T-helper 2 cell (primary cell): ENCODE data around the gene CHRDL2.
"Not testable (repeated sequence)": the region's sequence is repeated elsewhere in the genome, so short reads cannot be mapped to it uniquely, and the experiment has no call there.

Experiments used
- DNase-seq, 5 experiments: peaks; one replicate each; pipeline versions ENCODE4 v3.0.0 to v3.0.0-alpha.2; 2012 to 2022

Gene CHRDL2

GRCh38 chr11:74669211-74670160, 61.7 kb downstream of the CHRDL2 start:
- no peak for DNase-seq

- DNase-seq = no peak
These were observed 67.9 kb downstream of the CHRDL2 start for GRCh38 chr11:74663315-74663714.

- DNase-seq = no peak
These were observed 68.6 kb downstream of the CHRDL2 start for GRCh38 chr11:74662487-74663103.

- DNase-seq = not testable (repeated sequence)
These were observed 72.1 kb downstream of the CHRDL2 start for GRCh38 chr11:74659124-74659523.

GRCh38 chr11:74654976-74655375, 76.2 kb downstream of the CHRDL2 start:
- no peak for DNase-seq

- DNase-seq = no peak
These were observed 80.7 kb downstream of the CHRDL2 start for GRCh38 chr11:74650498-74650897.

- DNase-seq = no peak
These were observed 82.3 kb downstream of the CHRDL2 start for GRCh38 chr11:74648894-74649293.

- DNase-seq = no peak
These were observed 83.4 kb downstream of the CHRDL2 start for GRCh38 chr11:74647831-74648230.

- no peak for DNase-seq
These were observed 83.8 kb downstream of the CHRDL2 start for GRCh38 chr11:74647404-74647803.

- no peak for DNase-seq
These were observed 84.3 kb downstream of the CHRDL2 start for GRCh38 chr11:74646954-74647353.
